HL-60 (cell line): ENCODE measurements around the gene COX18.

ENCODE experiments used
- DNase-seq, 2 experiments: peaks; one replicate each; pipeline ENCODE4 v3.0.0-alpha.2; 2010 to 2020; ENCODE audit warnings: low read depth in 1 of 2, low spot score in 1 of 2
- H3K27ac ChIP-seq: fragments of 250-450 bp; sonication (Bioruptor Pico); replicated peaks from 2 replicates; pipeline ENCODE4 v1.5.1; 2020; ENCODE audit warnings: mild to moderate bottlenecking, moderate library complexity
- H3K27me3 ChIP-seq: fragments of 250-450 bp; sonication (Bioruptor Pico); 2 replicates; pipeline ENCODE4 v1.5.1; 2021; ENCODE audit warnings: mild to moderate bottlenecking, moderate library complexity; ENCODE audit not compliant: insufficient read depth, poor library complexity, severe bottlenecking
- H3K4me3 ChIP-seq: replicated peaks from 2 replicates; pipeline ENCODE4 v1.5.1; 2011; ENCODE audit warnings: mild to moderate bottlenecking, control low read depth, low read length; ENCODE audit not compliant: insufficient read depth
- GABPA ChIP-seq: IDR thresholded peaks from 2 replicates; pipeline ENCODE4 v1.6.1; 2012; ENCODE audit warnings: low read depth
- POLR2AphosphoS5 ChIP-seq: IDR thresholded peaks from 2 replicates; pipeline ENCODE4 v1.6.1; 2012; ENCODE audit warnings: low read depth
- SPI1 ChIP-seq: IDR thresholded peaks from 2 replicates; pipeline ENCODE4 v1.6.1; 2012; ENCODE audit warnings: low read depth, mild to moderate bottlenecking, borderline replicate concordance
- TF ChIP-seq, protein P1 (sequence below): IDR thresholded peaks from one replicate; pipeline ENCODE4 v1.5.1; 2011; ENCODE audit warnings: low read length, control low read depth, inconsistent platforms; ENCODE audit not compliant: insufficient read depth
- TF ChIP-seq, protein P2 (sequence below): IDR thresholded peaks from 2 replicates; pipeline ENCODE4 v1.6.1; 2012; ENCODE audit warnings: low read depth; ENCODE audit not compliant: insufficient replicate concordance

The COX18 gene

DNA sequence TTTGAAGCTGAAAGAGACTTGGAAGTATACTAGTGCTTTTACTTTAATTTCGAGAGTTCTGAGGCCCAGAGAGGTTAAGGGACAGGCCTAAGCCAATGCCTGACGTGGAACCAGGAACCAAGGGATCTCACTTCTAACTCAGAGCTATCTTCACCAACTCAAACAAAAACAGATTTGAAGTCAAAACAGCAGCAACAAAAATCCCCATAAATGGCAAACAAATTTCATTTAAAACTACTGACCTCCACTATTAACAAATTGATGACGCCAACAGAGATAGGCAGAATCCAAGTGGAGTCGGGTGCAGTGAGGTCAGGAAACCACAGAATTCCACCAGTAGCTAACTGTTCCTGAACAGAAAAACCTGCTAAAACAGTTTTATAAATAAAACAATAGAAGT lies 5.0 kb downstream of the COX18 start:
- no peak overlapping the region for H3K4me3 ChIP-seq
- TF ChIP-seq GABPA (no peak), SPI1 (no peak), POLR2AphosphoS5 (no peak)
- TF ChIP-seq, protein P1, sequence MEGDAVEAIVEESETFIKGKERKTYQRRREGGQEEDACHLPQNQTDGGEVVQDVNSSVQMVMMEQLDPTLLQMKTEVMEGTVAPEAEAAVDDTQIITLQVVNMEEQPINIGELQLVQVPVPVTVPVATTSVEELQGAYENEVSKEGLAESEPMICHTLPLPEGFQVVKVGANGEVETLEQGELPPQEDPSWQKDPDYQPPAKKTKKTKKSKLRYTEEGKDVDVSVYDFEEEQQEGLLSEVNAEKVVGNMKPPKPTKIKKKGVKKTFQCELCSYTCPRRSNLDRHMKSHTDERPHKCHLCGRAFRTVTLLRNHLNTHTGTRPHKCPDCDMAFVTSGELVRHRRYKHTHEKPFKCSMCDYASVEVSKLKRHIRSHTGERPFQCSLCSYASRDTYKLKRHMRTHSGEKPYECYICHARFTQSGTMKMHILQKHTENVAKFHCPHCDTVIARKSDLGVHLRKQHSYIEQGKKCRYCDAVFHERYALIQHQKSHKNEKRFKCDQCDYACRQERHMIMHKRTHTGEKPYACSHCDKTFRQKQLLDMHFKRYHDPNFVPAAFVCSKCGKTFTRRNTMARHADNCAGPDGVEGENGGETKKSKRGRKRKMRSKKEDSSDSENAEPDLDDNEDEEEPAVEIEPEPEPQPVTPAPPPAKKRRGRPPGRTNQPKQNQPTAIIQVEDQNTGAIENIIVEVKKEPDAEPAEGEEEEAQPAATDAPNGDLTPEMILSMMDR, result no peak
- TF ChIP-seq, protein P2, sequence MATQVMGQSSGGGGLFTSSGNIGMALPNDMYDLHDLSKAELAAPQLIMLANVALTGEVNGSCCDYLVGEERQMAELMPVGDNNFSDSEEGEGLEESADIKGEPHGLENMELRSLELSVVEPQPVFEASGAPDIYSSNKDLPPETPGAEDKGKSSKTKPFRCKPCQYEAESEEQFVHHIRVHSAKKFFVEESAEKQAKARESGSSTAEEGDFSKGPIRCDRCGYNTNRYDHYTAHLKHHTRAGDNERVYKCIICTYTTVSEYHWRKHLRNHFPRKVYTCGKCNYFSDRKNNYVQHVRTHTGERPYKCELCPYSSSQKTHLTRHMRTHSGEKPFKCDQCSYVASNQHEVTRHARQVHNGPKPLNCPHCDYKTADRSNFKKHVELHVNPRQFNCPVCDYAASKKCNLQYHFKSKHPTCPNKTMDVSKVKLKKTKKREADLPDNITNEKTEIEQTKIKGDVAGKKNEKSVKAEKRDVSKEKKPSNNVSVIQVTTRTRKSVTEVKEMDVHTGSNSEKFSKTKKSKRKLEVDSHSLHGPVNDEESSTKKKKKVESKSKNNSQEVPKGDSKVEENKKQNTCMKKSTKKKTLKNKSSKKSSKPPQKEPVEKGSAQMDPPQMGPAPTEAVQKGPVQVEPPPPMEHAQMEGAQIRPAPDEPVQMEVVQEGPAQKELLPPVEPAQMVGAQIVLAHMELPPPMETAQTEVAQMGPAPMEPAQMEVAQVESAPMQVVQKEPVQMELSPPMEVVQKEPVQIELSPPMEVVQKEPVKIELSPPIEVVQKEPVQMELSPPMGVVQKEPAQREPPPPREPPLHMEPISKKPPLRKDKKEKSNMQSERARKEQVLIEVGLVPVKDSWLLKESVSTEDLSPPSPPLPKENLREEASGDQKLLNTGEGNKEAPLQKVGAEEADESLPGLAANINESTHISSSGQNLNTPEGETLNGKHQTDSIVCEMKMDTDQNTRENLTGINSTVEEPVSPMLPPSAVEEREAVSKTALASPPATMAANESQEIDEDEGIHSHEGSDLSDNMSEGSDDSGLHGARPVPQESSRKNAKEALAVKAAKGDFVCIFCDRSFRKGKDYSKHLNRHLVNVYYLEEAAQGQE, result no peak
- no peak for DNase-seq
- no peak overlapping the region for H3K27ac ChIP-seq
- no peaks in the 10 kb centered on the region for H3K27me3 ChIP-seq

DNA sequence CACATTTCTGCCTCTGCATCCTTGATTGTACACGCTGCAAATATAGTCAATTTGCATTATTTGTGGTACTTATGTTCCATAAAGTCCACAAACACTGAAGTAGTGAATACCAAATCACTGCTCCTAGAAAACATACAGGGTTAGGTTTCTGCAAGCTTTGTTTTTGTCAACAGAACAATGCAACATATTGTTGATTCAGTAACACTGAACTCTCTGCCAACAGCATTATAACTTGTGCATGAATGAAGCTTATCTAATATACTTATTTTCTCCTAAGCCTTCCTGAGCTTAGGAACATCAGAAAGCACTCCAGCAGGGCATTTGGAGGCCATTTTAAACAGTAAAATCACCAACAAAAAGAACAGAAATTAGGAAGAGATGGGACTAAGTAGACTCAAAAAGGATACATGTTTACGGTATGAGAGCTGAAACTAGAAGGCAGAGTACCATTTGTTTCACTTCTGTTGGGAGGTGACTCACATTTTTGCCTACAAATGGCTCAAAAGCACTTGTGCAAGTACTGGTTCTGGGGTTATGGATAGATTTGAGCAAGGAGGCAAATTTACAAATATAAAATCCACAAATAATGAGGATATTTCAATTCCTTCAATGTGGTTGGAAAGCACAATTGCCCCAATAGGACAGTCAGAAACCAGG lies 14.1 kb downstream of the COX18 start:
- DNase-seq, result no peak
- TF ChIP-seq, protein P2, result no peak
- TF ChIP-seq, protein P1, result no peak
- TF ChIP-seq POLR2AphosphoS5 (no peak), GABPA (no peak), SPI1 (no peak)
- Histone ChIP-seq H3K4me3 (no peak overlapping the region), H3K27me3 (no peaks in the 10 kb centered on the region), H3K27ac (no peak overlapping the region)

DNA sequence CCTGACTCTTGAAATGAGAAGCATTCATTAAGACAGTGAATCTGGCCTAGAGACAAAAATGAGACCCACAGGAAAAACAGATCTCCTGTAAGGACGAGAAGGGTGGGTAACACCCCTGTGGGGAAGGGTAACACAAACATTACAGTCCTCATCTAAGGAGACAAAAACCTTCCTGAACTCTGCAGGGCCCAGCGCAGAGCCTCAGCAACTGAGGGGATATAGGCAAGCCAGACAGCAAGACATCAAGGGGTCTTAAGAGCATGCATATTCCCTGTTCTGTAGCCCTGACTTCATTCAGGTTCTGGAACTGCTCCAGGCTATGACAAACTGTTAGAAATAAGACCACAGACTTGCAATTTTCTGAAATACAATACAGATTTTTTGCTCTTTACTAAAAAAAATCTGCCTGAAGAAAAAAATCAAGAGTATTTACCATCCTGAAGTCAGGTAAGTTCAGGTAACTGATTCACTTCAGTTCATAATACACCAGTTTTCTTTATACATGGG lies 15.5 kb downstream of the COX18 start:
- TF ChIP-seq, protein P1, result no peak
- TF ChIP-seq POLR2AphosphoS5 (no peak), GABPA (no peak), SPI1 (no peak)
- TF ChIP-seq, protein P2, result no peak
- no peak for DNase-seq
- no peak overlapping the region for H3K4me3 ChIP-seq
- no peak overlapping the region for H3K27ac ChIP-seq
- H3K27me3 ChIP-seq, result no peaks in the 10 kb centered on the region
